Peyer's patch (tissue), 4 donors: ENCODE data around the gene C5orf46.

Source experiments
- CTCF ChIP-seq, 6 experiments: fragments of 450-650 bp in 4 of 6; fragments of 200-600 bp in 2 of 6; sonication (generic) in 1 of 6; IDR thresholded peaks; one replicate each; pipeline ENCODE4 v1.5.1; 2017 to 2019; ENCODE audit warnings: antibody characterized with exemption in 6 of 6, mild to moderate bottlenecking in 3 of 6, moderate library complexity in 1 of 6
- POLR2A ChIP-seq, 2 donors: fragments of 450-650 bp; IDR thresholded peaks; one replicate each; pipeline ENCODE4 v1.5.1; 2017; ENCODE audit warnings: antibody characterized with exemption in 2 of 2, mild to moderate bottlenecking in 2 of 2, moderate library complexity in 2 of 2

GRCh38 chr5:147911427-147911826, 5.1 kb upstream of the C5orf46 start:
- TF ChIP-seq CTCF (IDR thresholded peaks at IDR 0.05) = no peak
- TF ChIP-seq POLR2A (IDR thresholded peaks at IDR 0.05) = no peak
